TTC549 (cell line): ENCODE results near the gene TAS2R43.
"Not testable (repeated sequence)": the region's sequence is repeated elsewhere in the genome, so short reads cannot be mapped to it uniquely, and the experiment has no call there.

Source experiments
- FAIRE-seq: peaks from 2 replicates; lab custom pipeline; 2012; peaks lifted over from hg19 to GRCh38; lab: Jason Lieb, UNC

Gene TAS2R43

DNA sequence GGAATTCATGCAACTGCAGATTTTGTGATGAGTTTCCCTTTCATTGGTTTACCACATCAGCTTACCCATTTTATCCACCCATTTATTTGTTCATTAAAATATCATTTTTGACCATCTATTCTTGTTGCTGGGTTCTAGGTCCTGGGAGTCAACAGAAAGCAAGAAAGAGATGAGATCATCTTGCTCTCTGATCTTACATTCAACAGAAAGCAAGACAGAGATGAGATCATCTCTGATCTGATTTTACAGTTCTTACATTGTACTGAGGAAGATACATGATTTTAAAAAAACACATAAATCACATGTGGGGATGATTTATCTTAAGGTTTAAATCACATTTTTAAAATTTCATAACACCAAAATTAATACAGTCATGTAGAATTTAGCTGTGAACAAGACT is 32.3 kb downstream of the TAS2R43 start:
- no peak for FAIRE-seq

DNA sequence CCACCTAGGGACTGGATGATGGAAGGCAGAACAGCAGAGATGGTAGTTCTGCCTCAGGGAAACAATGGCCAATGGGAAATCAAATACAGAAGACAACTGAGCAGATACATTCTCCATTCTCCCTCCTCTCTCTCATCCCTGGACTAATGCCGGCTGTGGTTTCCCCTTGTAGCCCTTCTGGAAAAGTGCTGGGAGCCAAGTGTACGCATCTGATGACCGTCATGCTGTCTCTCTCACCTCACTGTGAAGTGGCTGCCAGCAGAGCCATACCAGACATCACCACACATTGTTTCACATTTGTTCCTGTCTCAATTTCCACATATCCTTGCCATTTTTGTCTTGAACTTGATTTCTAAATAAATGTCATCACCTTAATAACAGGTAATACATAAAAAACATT is 33.1 kb downstream of the TAS2R43 start:
- FAIRE-seq, result no peak

DNA sequence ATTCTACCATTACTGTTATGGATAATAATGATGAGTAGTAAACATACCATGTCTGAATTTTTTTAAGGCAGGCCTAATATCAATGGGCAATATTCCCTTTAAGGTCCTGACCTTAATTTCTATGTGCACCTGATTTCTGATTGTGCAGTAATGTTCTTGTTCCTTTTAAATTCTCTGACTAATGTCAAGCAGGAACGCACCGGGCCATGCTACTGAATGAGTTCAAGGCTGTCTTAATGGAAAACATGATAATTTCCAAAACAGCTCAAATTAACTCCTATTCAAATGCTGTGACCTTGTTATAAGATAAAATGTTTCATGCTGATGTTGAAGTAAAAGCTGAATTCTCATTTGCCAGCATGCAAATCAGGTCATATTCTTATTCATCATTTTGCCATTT is 36.8 kb downstream of the TAS2R43 start:
- FAIRE-seq, result no peak

- FAIRE-seq, result not testable (repeated sequence)
Observed at GRCh38 chr12:11049806-11050531, 42.1 kb downstream of the TAS2R43 start.

- FAIRE-seq, result not testable (repeated sequence)
Observed at GRCh38 chr12:11041366-11041765, 50.7 kb downstream of the TAS2R43 start.
